GM23338 (cell line): ENCODE data around the gene MCM3AP. TPM values are rescaled to one million over a fixed set of nuclear protein-coding genes. Genes with fewer than 3 reads are reported as not detected.
A peak's percentile ranks its signal among the peaks of the same experiment; 100 is the strongest.

ENCODE experiments used
- ATAC-seq: fragments of 200-7000 bp; cut with Tn5 transposase; 3 replicates; pipeline ENCODE4 v1.9.1; 2020
- DNase-seq: peaks from one replicate; pipeline ENCODE4 v3.0.0-alpha.2; 2015; ENCODE audit warnings: low spot score
- H2AFZ ChIP-seq: fragments of 200-600 bp; sonication (generic); 2 replicates; pipeline ENCODE4 v1.8.0; 2016; ENCODE audit warnings: antibody characterized with exemption, mild to moderate bottlenecking, moderate library complexity
- H3F3A ChIP-seq: fragments of 200-600 bp; sonication (generic); replicated peaks from 2 replicates; pipeline ENCODE4 v1.8.0; 2017; ENCODE audit warnings: antibody characterized with exemption, mixed run types, low read depth
- H3K27ac ChIP-seq: fragments of 200-600 bp; sonication (generic); 2 replicates; pipeline ENCODE4 v1.6.1; 2016; ENCODE audit warnings: low read depth
- H3K27me3 ChIP-seq: fragments of 200-600 bp; sonication (generic); 2 replicates; pipeline ENCODE4 v1.8.0; 2016; ENCODE audit warnings: mild to moderate bottlenecking, mixed run types, moderate library complexity; ENCODE audit not compliant: insufficient read depth
- H3K36me3 ChIP-seq: fragments of 200-600 bp; sonication (generic); 2 replicates; pipeline ENCODE4 v1.8.0; 2016; ENCODE audit warnings: mild to moderate bottlenecking; ENCODE audit not compliant: insufficient read depth
- H3K4me1 ChIP-seq: fragments of 200-600 bp; sonication (generic); 2 replicates; pipeline ENCODE4 v1.8.0; 2016; ENCODE audit warnings: mild to moderate bottlenecking, moderate library complexity; ENCODE audit not compliant: insufficient read depth
- H3K4me2 ChIP-seq: fragments of 200-600 bp; sonication (generic); 2 replicates; pipeline ENCODE4 v1.7.1; 2017; ENCODE audit warnings: mixed run types
- H3K4me3 ChIP-seq: fragments of 200-600 bp; sonication (generic); 2 replicates; pipeline ENCODE4 v1.6.1; 2016; ENCODE audit warnings: mixed run types
- H3K79me2 ChIP-seq: fragments of 200-600 bp; sonication (generic); replicated peaks from 2 replicates; pipeline ENCODE4 v1.8.0; 2017; ENCODE audit warnings: mild to moderate bottlenecking; ENCODE audit not compliant: insufficient read depth
- H3K9me2 ChIP-seq: fragments of 200-600 bp; sonication (generic); 2 replicates; pipeline ENCODE4 v1.8.0; 2017; ENCODE audit not compliant: insufficient read depth
- H4K20me1 ChIP-seq: fragments of 200-600 bp; sonication (generic); replicated peaks from 2 replicates; pipeline ENCODE4 v1.8.0; 2017; ENCODE audit warnings: mild to moderate bottlenecking; ENCODE audit not compliant: insufficient read depth
- H3K27ac Mint-ChIP-seq: 2 replicates; pipeline ENCODE4 v1.8.0; 2020; ENCODE audit warnings: inconsistent platforms, mild to moderate bottlenecking, moderate library complexity, mixed read lengths
- H3K27me3 Mint-ChIP-seq: 3 replicates; pipeline ENCODE4 v1.8.0; 2022; ENCODE audit warnings: low read depth, mild to moderate bottlenecking, moderate library complexity, mixed read lengths, inconsistent platforms; ENCODE audit not compliant: insufficient read depth, poor library complexity
- H3K36me3 Mint-ChIP-seq: 3 replicates; pipeline ENCODE4 v1.8.0; 2021; ENCODE audit warnings: low read depth, mild to moderate bottlenecking, inconsistent platforms, moderate library complexity, mixed read lengths
- H3K4me1 Mint-ChIP-seq: 3 replicates; pipeline ENCODE4 v1.8.0; 2020; ENCODE audit warnings: mild to moderate bottlenecking, inconsistent platforms, mixed read lengths
- H3K4me3 Mint-ChIP-seq: 3 replicates; pipeline ENCODE4 v1.8.0; 2021; ENCODE audit warnings: moderate library complexity, mild to moderate bottlenecking, inconsistent platforms, mixed read lengths
- H3K9me3 Mint-ChIP-seq: 3 replicates; pipeline ENCODE4 v1.8.0; 2020; ENCODE audit warnings: moderate library complexity, mild to moderate bottlenecking, inconsistent platforms, mixed read lengths
- CREB1 ChIP-seq: fragments of 250-450 bp; sonication (Bioruptor Pico); IDR thresholded peaks from 2 replicates; pipeline ENCODE4 v1.5.0; 2020; ENCODE audit warnings: low read depth, mild to moderate bottlenecking, moderate library complexity
- REST ChIP-seq: IDR thresholded peaks from one replicate; pipeline ENCODE4 v1.6.1; 2018; ENCODE audit warnings: antibody characterized with exemption; ENCODE audit not compliant: unreplicated experiment
- ZNF114 ChIP-seq: fragments of 250-450 bp; sonication (Bioruptor Pico); IDR thresholded peaks from 2 replicates; pipeline ENCODE4 v1.5.0; 2020; ENCODE audit warnings: mild to moderate bottlenecking, moderate library complexity
- ZNF331 ChIP-seq: fragments of 250-450 bp; sonication (Bioruptor Pico); IDR thresholded peaks from 2 replicates; pipeline ENCODE4 v1.5.0; 2020; ENCODE audit warnings: low read depth, mild to moderate bottlenecking, moderate library complexity
- ZNF462 ChIP-seq: fragments of 250-450 bp; sonication (Bioruptor Pico); IDR thresholded peaks from 2 replicates; pipeline ENCODE4 v1.5.0; 2020; ENCODE audit warnings: mild to moderate bottlenecking, moderate library complexity
- polyA plus RNA-seq: library from polyadenylated mRNA; unstranded; fragments of >200 nt; fragmentation: Nextera tagmentation; extraction: Ambion mirVana; gene quantifications from 2 replicates; pipeline ENCODE4 v1.2.1, GENCODE V29; 2016
- total RNA-seq: library from RNA; depleted of rRNA; stranded (reverse); fragments of >200 nt; shearing (Covaris generic); gene quantifications from 2 replicates; pipeline ENCODE4 v1.2.3, GENCODE V29; 2014
- TF ChIP-seq, protein P1 (sequence below): IDR thresholded peaks from 2 replicates; pipeline ENCODE4 v1.6.1; 2016; ENCODE audit warnings: antibody characterized with exemption

MCM3AP gene
- total and polyA plus RNA-seq, 2 experiments from 2014 or later, result 39.2 to 123 TPM

DNA sequence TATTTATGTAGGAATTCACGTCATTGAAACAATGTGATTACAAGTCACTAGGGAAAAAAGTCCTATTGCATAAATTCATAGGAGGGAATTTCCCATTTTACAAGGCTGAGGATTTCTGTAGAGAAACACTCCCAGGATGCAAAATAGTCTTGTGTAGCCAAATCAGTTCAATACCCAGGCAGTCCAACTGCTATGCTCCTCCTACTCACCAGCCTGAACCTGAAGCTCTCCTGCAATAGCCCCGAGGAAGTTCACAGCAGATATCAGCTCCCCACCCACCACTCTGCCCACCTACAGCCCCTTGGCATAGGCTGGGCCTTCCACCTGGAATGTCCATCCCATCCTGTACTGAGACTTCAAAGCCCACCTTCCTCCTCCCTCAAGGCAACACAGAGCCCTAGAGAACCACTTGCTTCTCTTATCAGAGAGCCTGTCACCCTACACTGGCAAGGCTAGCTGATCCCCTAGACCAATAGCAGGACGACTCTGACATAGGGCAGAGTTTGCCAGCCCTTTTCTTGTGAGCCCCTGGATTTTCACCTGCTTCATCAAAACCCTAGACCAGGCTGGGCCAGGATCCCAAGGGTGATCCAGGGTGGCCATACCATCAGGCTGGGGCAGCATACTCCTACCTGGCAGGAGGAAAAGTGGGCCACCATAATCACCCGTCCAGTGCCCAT is 58.4 kb downstream of the MCM3AP start (continued):
- TF ChIP-seq REST, result no peak

GRCh38 chr21:46226146-46226545 is 59.3 kb downstream of the MCM3AP start:
- no peak for TF ChIP-seq REST
- no peak for TF ChIP-seq ZNF462
- no peak for TF ChIP-seq CREB1 (CRISPR knock-in tag)
- TF ChIP-seq ZNF114, result no peak
- TF ChIP-seq ZNF331 (CRISPR knock-in tag), result no peak
- TF ChIP-seq, protein P1, sequence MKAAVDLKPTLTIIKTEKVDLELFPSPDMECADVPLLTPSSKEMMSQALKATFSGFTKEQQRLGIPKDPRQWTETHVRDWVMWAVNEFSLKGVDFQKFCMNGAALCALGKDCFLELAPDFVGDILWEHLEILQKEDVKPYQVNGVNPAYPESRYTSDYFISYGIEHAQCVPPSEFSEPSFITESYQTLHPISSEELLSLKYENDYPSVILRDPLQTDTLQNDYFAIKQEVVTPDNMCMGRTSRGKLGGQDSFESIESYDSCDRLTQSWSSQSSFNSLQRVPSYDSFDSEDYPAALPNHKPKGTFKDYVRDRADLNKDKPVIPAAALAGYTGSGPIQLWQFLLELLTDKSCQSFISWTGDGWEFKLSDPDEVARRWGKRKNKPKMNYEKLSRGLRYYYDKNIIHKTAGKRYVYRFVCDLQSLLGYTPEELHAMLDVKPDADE, result no peak
- Histone ChIP-seq H3K4me2 (peak overlapping the region; percentile 99), H3F3A (peaks cover 11% of the 10 kb centered on the region; the same call in 1 of the 2 replicates), H3K27ac (no peak overlapping the region), H4K20me1 (peaks cover 37% of the 10 kb centered on the region), H2AFZ (no peak overlapping the region), H3K4me3 (peak overlapping the region; percentile 98), H3K27me3 (no peaks in the 10 kb centered on the region), H3K79me2 (peaks cover 89% of the 10 kb centered on the region), H3K9me2 (peaks cover 1% of the 10 kb centered on the region; the same call in 1 of the 2 replicates), H3K36me3 (peaks cover 22% of the 10 kb centered on the region), H3K4me1 (peaks cover 20% of the 10 kb centered on the region)
- Mint-ChIP-seq H3K4me1 (peaks cover 23% of the 10 kb centered on the region), H3K4me3 (peak overlapping the region; percentile 9; the same call in 1 of the 3 replicates), H3K9me3 (peaks cover 42% of the 10 kb centered on the region), H3K27me3 (peaks cover 6% of the 10 kb centered on the region), H3K36me3 (peaks cover 60% of the 10 kb centered on the region), H3K27ac (no peak overlapping the region)
- DNase-seq (no peak), ATAC-seq (no peak)
